Astrocyte (in vitro differentiated cells and primary cell): ENCODE results near the gene FASLG.

ENCODE experiments used
- CTCF ChIP-seq: IDR thresholded peaks from 2 replicates; pipeline ENCODE4 v1.5.1; 2011; ENCODE audit warnings: low read depth, mild to moderate bottlenecking, inconsistent platforms, low read length, moderate library complexity; ENCODE audit not compliant: insufficient read depth
- EZH2 ChIP-seq: IDR thresholded peaks from 2 replicates; pipeline ENCODE4 v1.6.1; 2012; ENCODE audit warnings: mild to moderate bottlenecking, low read length, inconsistent platforms; ENCODE audit not compliant: insufficient read depth

DNA sequence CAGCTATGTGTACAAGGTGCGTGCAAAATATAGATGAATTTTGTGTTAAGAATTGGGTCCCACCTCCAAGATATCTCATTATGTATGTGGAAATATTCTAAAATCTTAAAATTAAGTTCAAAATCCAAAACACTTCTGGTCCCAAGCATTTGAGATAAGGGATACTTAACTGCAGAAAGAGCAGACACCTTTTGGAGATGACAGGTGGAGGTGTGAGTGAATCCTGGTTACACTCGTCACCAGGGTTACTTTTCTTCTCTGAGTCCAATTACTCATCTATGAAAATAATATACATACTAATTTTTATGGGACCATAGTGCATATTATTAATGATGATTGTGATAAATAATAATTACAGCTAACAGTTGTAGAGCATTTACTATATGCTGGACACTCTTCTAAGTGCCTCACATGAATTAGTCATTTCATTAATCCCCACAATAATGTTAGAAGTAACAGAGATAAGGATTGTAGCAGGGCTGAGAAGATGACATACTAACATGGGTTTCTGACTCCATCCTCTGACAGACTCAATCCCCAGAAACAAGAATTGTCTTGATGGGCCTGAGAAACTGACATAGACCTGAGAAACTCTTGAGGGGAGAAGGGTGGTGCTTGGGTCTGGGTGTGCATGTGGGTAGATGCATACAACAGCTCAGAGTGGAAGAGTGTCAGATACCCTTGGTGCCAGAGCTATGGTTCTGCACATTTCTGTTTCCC, 8.3 kb upstream of the FASLG start:
- TF ChIP-seq CTCF (no peak), EZH2 (no peak)
